ENCODE results near the gene MYO1H.

Gene MYO1H

DNA sequence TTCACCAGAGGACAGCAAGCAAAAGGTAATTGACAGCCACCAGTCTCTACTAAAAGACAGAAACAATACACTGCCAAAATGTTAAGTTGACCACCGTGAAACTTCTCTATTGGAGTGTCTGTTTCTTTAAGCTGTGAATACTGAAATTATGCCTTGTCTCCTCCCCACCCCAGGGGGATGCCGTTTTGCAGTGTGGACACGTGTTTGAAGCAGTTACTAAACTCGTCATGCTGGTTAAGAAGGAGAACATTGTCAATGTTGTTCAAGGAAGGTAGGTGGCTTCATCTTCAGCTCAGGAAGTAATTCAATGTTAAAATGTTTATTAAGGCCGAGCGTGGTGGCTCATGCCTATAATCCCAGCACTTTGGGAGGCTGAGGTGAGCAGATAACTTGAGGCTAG lies 96.6 kb downstream of the MYO1H start:
- Histone ChIP-seq H3K9ac (ENCODE audit: insufficient read length) (no peak overlapping the region), H3K9me3 (ENCODE audit: low read depth, low read length) (no peaks in the 10 kb centered on the region), H3K36me3 (ENCODE audit: insufficient read depth, low read length) (no peaks in the 10 kb centered on the region; the same call in 1 of the 2 replicates), H3K4me3 (no peak overlapping the region), H3K27ac (no peak overlapping the region)
- no peak for DNase-seq (ENCODE audit: low read depth, low spot score)
- TF ChIP-seq FOXP2 (optimal IDR thresholded peaks at IDR 0.05; ENCODE audit: control extremely low read depth, extremely low read length, insufficient read depth), result no peak
- no peak for TF ChIP-seq POLR2AphosphoS5 (IDR thresholded peaks at IDR 0.05; ENCODE audit: borderline replicate concordance, low read depth, low read length)
- no peak for TF ChIP-seq EZH2 (IDR thresholded peaks at IDR 0.05)

DNA sequence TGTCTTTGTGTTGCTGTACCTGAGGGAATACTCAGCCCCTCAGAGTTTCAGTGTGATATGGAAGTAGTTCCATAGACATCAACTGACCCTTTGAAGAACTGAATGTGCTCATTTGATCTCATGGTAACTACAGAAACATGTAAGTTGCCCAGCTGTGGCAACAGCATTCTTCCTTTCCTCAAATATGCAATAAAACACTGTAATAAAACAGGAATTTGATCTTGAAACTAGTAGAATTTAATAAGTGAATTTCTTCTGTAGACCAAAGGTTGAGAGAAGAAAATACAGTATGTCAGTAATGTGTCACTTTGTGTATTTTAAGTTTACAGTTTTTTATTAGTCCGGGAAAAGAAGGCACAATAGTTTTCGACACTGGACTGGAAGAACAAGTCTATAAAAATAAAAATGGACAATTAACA lies 97.5 kb downstream of the MYO1H start:
- Histone ChIP-seq H3K9ac (ENCODE audit: insufficient read length) (peak overlapping the region; percentile 5), H3K27ac (peak overlapping the region; percentile 46; the same call in 1 of the 2 replicates)

DNA sequence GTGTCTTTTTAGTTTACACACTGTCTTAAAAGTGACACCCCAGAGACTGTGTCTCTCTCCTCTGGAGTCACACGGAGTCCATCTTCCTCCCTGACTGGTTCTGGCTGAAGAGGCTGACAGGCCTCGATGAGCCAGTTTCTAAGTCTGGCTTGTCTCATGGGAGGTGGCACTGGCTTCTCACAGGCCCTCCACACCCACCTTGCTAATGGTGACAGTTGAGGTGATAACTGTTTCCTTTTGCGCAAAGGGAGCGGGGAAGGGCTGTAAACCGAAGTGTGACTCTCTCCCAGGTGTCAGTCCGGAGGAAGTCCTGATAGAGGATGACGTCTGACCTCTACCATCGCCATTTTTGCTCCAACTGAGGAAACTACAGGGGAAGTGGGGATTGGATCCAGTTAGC lies 99.2 kb downstream of the MYO1H start:
- H3K27ac ChIP-seq, result no peak overlapping the region
- no peak for DNase-seq (ENCODE audit: low read depth, low spot score)
- peaks cover 5% of the 10 kb centered on the region; the same call in 1 of the 2 replicates for H3K36me3 ChIP-seq (ENCODE audit: insufficient read depth, low read length)
- H3K9me3 ChIP-seq (ENCODE audit: low read depth, low read length), result no peaks in the 10 kb centered on the region
- no peak overlapping the region for H3K4me3 ChIP-seq
- TF ChIP-seq EZH2 (IDR thresholded peaks at IDR 0.05) (no peak), POLR2AphosphoS5 (IDR thresholded peaks at IDR 0.05; ENCODE audit: borderline replicate concordance, low read depth, low read length) (no peak), FOXP2 (optimal IDR thresholded peaks at IDR 0.05; ENCODE audit: control extremely low read depth, extremely low read length, insufficient read depth) (no peak)
- H3K9ac ChIP-seq (ENCODE audit: insufficient read length), result no peak overlapping the region

More for the DNA sequence above, 97.5 kb downstream of the MYO1H start:
- DNase-seq (ENCODE audit: low read depth, low spot score), result no peak
- no peaks in the 10 kb centered on the region for H3K9me3 ChIP-seq (ENCODE audit: low read depth, low read length)
- no peak for TF ChIP-seq FOXP2 (optimal IDR thresholded peaks at IDR 0.05; ENCODE audit: control extremely low read depth, extremely low read length, insufficient read depth)
- no peak for TF ChIP-seq EZH2 (IDR thresholded peaks at IDR 0.05)
- no peak for TF ChIP-seq POLR2AphosphoS5 (IDR thresholded peaks at IDR 0.05; ENCODE audit: borderline replicate concordance, low read depth, low read length)
- H3K36me3 ChIP-seq (ENCODE audit: insufficient read depth, low read length), result no peaks in the 10 kb centered on the region; the same call in 1 of the 2 replicates
- no peak overlapping the region for H3K4me3 ChIP-seq

DNA sequence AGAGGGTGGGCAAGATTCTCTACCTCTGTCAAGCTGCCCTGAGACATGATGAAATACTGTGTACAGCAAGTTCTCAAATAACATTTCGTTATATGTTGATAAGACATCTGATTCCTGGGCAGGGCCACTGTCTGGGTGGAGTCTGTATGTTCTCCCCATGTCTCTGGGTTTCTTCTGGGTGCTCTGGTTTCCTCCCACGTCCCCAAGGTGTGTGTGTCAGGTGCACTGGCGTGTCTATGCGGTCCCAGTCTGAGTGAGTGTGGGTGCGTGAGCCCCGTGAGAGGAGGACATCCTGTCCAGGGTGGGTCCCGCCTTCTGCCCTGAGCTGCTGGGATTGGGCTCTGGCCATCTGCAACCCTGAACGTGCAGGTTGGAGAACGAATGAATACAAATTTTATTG lies 99.8 kb downstream of the MYO1H start:
- DNase-seq (ENCODE audit: low read depth, low spot score), result no peak
- no peaks in the 10 kb centered on the region for H3K9me3 ChIP-seq (ENCODE audit: low read depth, low read length)
- no peak overlapping the region for H3K4me3 ChIP-seq
- no peak overlapping the region for H3K27ac ChIP-seq
- TF ChIP-seq FOXP2 (optimal IDR thresholded peaks at IDR 0.05; ENCODE audit: control extremely low read depth, extremely low read length, insufficient read depth) (no peak), POLR2AphosphoS5 (IDR thresholded peaks at IDR 0.05; ENCODE audit: borderline replicate concordance, low read depth, low read length) (no peak), EZH2 (IDR thresholded peaks at IDR 0.05) (no peak)
- no peak overlapping the region for H3K9ac ChIP-seq (ENCODE audit: insufficient read length)
- peaks cover 5% of the 10 kb centered on the region; the same call in 1 of the 2 replicates for H3K36me3 ChIP-seq (ENCODE audit: insufficient read depth, low read length)

DNA sequence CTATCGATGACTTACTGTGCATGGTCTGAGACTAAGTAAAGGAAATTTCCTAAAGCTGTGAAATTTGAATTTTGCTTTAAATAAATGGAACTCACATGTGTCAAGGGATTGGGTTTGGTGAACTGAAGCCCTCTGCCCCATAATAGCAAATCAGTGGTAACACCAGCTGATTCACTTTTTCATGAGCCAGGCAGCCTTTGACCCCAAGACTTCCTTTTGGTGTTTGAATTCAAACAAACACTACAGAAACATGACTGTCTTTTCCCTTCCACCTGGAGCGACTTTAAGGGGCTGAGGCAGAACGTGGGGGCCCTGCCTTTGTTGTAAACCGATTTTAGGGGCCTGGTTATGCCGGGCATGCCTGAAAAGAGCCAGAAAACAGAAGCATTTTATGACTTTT lies 100.6 kb downstream of the MYO1H start:
- H3K36me3 ChIP-seq (ENCODE audit: insufficient read depth, low read length), result peaks cover 6% of the 10 kb centered on the region; the same call in 1 of the 2 replicates
- H3K27ac ChIP-seq, result no peak overlapping the region

DNA sequence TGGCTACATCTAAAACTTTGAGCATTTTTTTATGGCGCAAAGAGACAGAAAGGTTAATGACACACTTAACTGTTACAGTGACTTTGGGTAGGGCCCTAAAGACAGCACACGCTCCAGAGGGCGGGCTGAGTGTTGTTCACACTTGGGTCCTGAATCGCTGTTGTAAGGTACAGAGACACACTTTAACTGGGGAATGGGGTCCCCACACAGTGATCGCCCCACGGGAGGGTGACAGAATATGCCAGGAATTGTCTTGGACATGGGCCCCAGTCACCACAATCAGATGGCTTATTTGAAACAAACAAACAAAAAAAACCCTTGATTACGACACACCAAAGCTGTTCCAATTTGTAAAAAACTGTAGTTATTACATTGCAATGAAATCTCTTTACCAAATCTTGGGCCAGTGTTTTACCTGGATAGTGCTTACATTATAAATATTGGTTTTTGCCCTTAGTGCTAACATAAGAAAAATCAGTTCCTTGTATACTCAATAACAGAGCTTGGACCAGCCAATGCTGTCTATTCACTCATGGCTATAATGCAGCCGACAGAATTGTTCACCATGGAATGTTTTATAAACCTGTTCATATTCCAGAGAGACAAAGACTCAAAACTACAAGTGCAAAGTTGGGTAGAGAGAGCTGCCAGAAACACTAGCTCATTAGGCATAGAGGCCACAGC lies 101.1 kb downstream of the MYO1H start:
- H3K9me3 ChIP-seq (ENCODE audit: low read depth, low read length), result no peaks in the 10 kb centered on the region
- no peak for DNase-seq (ENCODE audit: low read depth, low spot score)
- H3K36me3 ChIP-seq (ENCODE audit: insufficient read depth, low read length), result peaks cover 12% of the 10 kb centered on the region; the same call in 1 of the 2 replicates
- no peak for TF ChIP-seq FOXP2 (optimal IDR thresholded peaks at IDR 0.05; ENCODE audit: control extremely low read depth, extremely low read length, insufficient read depth)
- no peak for TF ChIP-seq EZH2 (IDR thresholded peaks at IDR 0.05)
- no peak for TF ChIP-seq POLR2AphosphoS5 (IDR thresholded peaks at IDR 0.05; ENCODE audit: borderline replicate concordance, low read depth, low read length)
- no peak overlapping the region for H3K27ac ChIP-seq
- H3K4me3 ChIP-seq, result no peak overlapping the region
- no peak overlapping the region for H3K9ac ChIP-seq (ENCODE audit: insufficient read length)

More for the DNA sequence above, 100.6 kb downstream of the MYO1H start:
- H3K4me3 ChIP-seq, result no peak overlapping the region
- no peaks in the 10 kb centered on the region for H3K9me3 ChIP-seq (ENCODE audit: low read depth, low read length)
- H3K9ac ChIP-seq (ENCODE audit: insufficient read length), result no peak overlapping the region
- TF ChIP-seq POLR2AphosphoS5 (IDR thresholded peaks at IDR 0.05; ENCODE audit: borderline replicate concordance, low read depth, low read length), result no peak
- no peak for TF ChIP-seq EZH2 (IDR thresholded peaks at IDR 0.05)
- DNase-seq (ENCODE audit: low read depth, low spot score), result no peak

DNA sequence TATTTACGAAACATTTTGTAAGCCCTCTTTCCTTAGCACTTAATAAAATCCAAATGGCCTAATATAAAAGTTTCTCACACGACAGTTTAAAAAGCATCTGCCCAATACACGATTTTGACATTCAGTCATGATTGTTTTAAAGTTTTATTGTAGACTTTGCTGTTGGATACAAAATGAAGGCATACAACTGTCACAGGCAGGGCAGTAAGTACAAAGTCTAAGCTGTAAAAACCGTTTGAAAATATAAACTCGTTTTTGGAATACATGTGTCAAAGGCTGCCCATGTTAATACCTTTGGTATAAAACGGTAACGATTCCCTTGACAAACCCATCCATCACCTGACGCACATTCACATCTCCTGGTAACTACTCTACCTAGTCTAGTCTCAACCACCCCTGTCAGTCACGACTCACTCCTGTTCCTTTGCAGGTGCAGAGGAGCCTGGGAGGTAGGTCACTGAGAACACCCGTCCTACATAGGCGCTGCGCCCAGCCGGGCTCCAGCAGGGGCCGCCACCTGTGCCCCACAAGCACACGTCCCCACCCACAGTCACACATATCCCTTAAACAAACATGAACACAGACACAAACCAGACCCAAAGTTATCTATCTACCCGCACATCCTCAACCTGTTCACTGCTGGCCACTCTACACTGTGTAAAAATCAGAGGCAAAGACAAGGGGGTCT lies 102.3 kb downstream of the MYO1H start:
- Histone ChIP-seq H3K9me3 (ENCODE audit: low read depth, low read length) (no peaks in the 10 kb centered on the region), H3K27ac (no peak overlapping the region), H3K9ac (ENCODE audit: insufficient read length) (no peak overlapping the region), H3K4me3 (no peak overlapping the region), H3K36me3 (ENCODE audit: insufficient read depth, low read length) (peaks cover 21% of the 10 kb centered on the region)
- no peak for DNase-seq (ENCODE audit: low read depth, low spot score)
- no peak for TF ChIP-seq FOXP2 (optimal IDR thresholded peaks at IDR 0.05; ENCODE audit: control extremely low read depth, extremely low read length, insufficient read depth)
- TF ChIP-seq POLR2AphosphoS5 (IDR thresholded peaks at IDR 0.05; ENCODE audit: borderline replicate concordance, low read depth, low read length), result no peak
- no peak for TF ChIP-seq EZH2 (IDR thresholded peaks at IDR 0.05)

DNA sequence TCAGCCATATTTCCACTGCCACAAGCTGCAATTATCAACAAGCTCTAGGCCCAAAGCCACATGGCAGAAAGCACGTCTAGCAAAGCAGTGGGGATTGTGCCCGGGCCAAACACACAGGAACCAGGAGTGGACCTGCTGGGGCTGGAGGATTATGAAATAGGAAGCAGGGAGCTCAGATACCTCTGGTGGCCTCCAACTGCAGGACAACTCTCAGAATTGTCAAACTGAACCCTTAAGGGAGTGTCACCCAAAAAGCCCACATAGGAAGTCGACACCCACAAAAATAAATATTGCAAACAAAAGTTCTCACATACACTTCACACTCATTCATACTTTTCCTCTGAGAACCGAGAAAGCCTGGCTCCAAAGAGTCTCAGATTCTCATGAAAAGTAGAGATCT lies 103.3 kb downstream of the MYO1H start:
- Histone ChIP-seq H3K4me3 (no peak overlapping the region), H3K9ac (ENCODE audit: insufficient read length) (no peak overlapping the region), H3K27ac (no peak overlapping the region), H3K36me3 (ENCODE audit: insufficient read depth, low read length) (peaks cover 30% of the 10 kb centered on the region), H3K9me3 (ENCODE audit: low read depth, low read length) (no peaks in the 10 kb centered on the region)
- no peak for DNase-seq (ENCODE audit: low read depth, low spot score)
- TF ChIP-seq EZH2 (IDR thresholded peaks at IDR 0.05), result no peak
- no peak for TF ChIP-seq POLR2AphosphoS5 (IDR thresholded peaks at IDR 0.05; ENCODE audit: borderline replicate concordance, low read depth, low read length)
- TF ChIP-seq FOXP2 (optimal IDR thresholded peaks at IDR 0.05; ENCODE audit: control extremely low read depth, extremely low read length, insufficient read depth), result no peak

Data from SK-N-MC (cell line).